Ishikawa (cell line): ENCODE results near the gene DYNLT4.
A peak's percentile ranks its signal among the peaks of the same experiment; 100 is the strongest.

Experiments used
- CEBPB ChIP-seq: IDR thresholded peaks from 2 replicates; pipeline ENCODE4 v1.6.1; 2012
- CREB1 ChIP-seq: IDR thresholded peaks from 2 replicates; pipeline ENCODE4 v1.6.1; 2012; ENCODE audit warnings: low read depth
- EGR1 ChIP-seq: IDR thresholded peaks from 2 replicates; pipeline ENCODE4 v1.6.1; 2012
- EP300 ChIP-seq: IDR thresholded peaks from 2 replicates; pipeline ENCODE4 v1.6.1; 2012; ENCODE audit warnings: borderline replicate concordance
- FOXM1 ChIP-seq: IDR thresholded peaks from 2 replicates; pipeline ENCODE4 v1.6.1; 2012; ENCODE audit warnings: low read depth, borderline replicate concordance
- NFIC ChIP-seq: IDR thresholded peaks from 2 replicates; pipeline ENCODE4 v1.6.1; 2012
- RAD21 ChIP-seq: IDR thresholded peaks from 2 replicates; pipeline ENCODE4 v1.6.1; 2012; ENCODE audit warnings: low read depth
- TAF1 ChIP-seq: IDR thresholded peaks from 2 replicates; pipeline ENCODE4 v1.6.1; 2012; ENCODE audit warnings: low read depth, mild to moderate bottlenecking
- TCF12 ChIP-seq: IDR thresholded peaks from 2 replicates; pipeline ENCODE4 v1.6.1; 2012; ENCODE audit warnings: low read depth
- TEAD4 ChIP-seq: IDR thresholded peaks from 2 replicates; pipeline ENCODE4 v1.6.1; 2012
- YY1 ChIP-seq: IDR thresholded peaks from 2 replicates; pipeline ENCODE4 v1.6.1; 2012; ENCODE audit warnings: low read depth
- ZBTB7A ChIP-seq: IDR thresholded peaks from 2 replicates; pipeline ENCODE4 v1.6.1; 2012; ENCODE audit warnings: low read depth
- TF ChIP-seq, protein P1 (sequence below): IDR thresholded peaks from 2 replicates; pipeline ENCODE4 v1.6.1; 2012; ENCODE audit warnings: low read depth, mild to moderate bottlenecking
- TF ChIP-seq, protein P2 (sequence below): IDR thresholded peaks from 2 replicates; pipeline ENCODE4 v1.6.1; 2012
- TF ChIP-seq, protein P3 (sequence below): IDR thresholded peaks from 2 replicates; pipeline ENCODE4 v1.6.1; 2012

DYNLT4 gene

DNA sequence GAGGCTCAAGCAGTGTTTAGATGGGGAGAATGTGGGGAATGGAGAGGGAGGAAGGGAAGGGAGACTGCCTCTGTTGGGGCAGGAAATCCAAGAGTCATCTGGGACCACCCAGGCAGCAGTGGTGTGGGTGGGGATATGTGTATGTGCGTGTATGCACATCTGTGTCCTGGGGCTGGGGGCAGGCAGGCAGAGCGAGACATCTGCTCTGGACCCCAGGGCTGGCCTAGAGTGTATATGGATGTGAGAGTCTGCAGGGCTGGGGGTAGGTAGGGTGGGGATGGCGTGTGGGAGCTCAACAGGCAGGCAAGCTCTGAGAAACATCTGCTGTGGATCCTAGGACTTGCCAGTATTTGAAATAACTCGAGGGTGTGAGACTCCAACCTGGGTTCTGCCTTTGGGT is 32.4 kb upstream of the DYNLT4 start:
- TF ChIP-seq FOXM1 (no peak), YY1 (no peak), TEAD4 (no peak), CREB1 (no peak)

DNA sequence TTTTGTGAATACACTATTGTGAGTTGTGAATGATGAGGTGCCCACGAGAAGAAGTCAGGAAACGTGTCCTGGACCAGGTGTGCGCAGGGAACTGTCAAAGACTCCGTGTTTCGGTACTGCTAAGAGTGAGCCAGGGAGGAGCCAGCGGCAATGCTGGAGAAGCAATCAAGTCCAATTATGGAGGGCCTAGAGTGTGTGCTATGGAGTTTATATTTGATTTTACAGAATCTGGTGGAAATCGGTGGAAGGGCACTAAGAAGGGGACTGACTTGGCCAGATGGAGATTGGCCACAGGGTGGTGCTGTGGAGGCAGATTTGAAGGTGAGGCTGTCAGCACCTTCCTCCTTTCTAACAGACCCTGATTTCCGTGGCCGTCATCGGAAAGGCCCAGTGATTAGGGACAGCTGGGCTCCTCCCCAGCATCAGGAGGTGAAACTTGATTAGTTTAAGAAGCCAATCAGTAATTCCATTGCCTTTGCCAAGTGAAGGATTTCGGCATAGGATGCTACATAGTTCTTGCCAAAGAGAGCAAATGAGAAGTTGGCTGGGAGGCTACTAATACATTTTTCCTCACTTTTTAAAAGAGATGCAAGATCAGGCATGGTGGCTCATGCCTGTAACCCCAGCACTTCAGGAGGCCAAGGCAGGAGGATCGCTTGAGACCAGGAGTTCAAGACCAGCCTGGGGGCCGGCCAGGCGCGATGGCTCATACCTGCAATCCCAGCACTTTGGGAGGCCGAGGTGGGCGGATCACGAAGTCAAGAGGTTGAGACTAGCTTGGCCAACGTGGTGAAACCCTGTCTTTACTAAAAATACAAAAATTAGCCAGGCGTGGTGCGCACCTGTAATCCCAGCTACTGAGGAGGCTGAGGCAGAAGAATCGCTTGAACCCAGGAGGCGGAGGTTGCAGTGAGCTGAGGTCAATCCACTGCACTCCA is 28.9 kb upstream of the DYNLT4 start:
- TF ChIP-seq RAD21, result peak; percentile 87
- TF ChIP-seq EP300, result no peak
- no peak for TF ChIP-seq FOXM1

DNA sequence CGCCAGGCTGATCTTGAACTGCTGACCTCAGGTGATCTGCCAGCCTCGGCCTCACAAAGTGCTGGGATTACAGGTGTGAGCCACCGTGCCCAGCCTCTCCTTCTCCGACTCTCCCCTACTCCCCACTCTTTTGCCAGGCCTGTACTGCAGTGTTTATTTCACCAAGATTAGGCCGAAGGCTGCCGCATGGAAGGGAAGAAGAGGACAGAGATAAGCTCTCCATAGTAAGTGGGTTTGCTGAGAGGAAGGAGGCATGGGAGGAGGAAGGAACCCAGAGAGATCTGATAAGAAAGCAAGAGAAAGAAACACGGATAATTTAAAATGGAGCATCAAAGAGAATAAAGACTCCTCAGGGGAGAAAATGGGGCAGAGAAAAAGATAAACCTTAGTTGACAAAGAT is 27.2 kb upstream of the DYNLT4 start:
- TF ChIP-seq ZBTB7A (no peak), NFIC (no peak), YY1 (no peak), CEBPB (no peak), TEAD4 (no peak), EP300 (no peak), EGR1 (no peak), CREB1 (no peak), RAD21 (no peak), FOXM1 (no peak)
- TF ChIP-seq, protein P1, sequence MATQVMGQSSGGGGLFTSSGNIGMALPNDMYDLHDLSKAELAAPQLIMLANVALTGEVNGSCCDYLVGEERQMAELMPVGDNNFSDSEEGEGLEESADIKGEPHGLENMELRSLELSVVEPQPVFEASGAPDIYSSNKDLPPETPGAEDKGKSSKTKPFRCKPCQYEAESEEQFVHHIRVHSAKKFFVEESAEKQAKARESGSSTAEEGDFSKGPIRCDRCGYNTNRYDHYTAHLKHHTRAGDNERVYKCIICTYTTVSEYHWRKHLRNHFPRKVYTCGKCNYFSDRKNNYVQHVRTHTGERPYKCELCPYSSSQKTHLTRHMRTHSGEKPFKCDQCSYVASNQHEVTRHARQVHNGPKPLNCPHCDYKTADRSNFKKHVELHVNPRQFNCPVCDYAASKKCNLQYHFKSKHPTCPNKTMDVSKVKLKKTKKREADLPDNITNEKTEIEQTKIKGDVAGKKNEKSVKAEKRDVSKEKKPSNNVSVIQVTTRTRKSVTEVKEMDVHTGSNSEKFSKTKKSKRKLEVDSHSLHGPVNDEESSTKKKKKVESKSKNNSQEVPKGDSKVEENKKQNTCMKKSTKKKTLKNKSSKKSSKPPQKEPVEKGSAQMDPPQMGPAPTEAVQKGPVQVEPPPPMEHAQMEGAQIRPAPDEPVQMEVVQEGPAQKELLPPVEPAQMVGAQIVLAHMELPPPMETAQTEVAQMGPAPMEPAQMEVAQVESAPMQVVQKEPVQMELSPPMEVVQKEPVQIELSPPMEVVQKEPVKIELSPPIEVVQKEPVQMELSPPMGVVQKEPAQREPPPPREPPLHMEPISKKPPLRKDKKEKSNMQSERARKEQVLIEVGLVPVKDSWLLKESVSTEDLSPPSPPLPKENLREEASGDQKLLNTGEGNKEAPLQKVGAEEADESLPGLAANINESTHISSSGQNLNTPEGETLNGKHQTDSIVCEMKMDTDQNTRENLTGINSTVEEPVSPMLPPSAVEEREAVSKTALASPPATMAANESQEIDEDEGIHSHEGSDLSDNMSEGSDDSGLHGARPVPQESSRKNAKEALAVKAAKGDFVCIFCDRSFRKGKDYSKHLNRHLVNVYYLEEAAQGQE, result no peak

DNA sequence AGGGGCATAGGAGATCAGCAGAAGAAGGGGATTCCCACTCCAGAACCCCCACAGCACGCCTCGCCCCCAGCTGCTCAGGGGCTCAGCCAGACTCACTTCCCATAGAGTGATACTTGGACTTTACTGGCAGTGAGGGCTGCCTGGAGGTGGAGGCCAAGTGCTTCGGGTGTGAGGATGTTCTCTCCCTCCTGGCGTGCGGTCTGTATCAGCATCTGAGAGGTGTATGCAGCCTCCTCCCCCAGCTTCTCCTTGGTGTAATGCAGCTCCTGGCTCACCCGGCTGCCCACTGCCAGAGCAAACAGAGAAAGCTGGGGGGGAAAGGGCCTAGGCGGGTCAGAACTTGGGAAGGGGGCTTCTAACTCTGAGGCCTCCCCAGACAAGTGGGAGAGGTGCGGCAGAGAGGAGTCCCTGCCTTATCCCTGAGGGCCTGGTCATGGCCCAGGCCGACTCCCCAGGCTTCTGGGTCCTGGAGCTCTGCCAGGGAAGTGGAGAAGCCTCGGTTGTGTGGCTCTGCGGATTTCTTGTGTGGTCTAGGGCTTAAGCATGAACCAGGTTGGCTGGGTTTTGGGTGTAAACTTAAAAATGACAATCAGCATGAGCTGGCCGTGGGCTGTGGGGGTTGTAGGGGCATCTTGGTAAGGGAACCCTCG is 25.0 kb upstream of the DYNLT4 start:
- TF ChIP-seq, protein P2, sequence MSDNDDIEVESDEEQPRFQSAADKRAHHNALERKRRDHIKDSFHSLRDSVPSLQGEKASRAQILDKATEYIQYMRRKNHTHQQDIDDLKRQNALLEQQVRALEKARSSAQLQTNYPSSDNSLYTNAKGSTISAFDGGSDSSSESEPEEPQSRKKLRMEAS, result no peak
- no peak for TF ChIP-seq NFIC
- TF ChIP-seq RAD21, result no peak
- no peak for TF ChIP-seq EP300
- no peak for TF ChIP-seq EGR1
- TF ChIP-seq TAF1, result no peak
- no peak for TF ChIP-seq TEAD4
- no peak for TF ChIP-seq TCF12
- no peak for TF ChIP-seq ZBTB7A
- TF ChIP-seq CREB1, result no peak
- TF ChIP-seq, protein P3, sequence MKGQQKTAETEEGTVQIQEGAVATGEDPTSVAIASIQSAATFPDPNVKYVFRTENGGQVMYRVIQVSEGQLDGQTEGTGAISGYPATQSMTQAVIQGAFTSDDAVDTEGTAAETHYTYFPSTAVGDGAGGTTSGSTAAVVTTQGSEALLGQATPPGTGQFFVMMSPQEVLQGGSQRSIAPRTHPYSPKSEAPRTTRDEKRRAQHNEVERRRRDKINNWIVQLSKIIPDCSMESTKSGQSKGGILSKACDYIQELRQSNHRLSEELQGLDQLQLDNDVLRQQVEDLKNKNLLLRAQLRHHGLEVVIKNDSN, result no peak
- TF ChIP-seq FOXM1, result no peak

DNA sequence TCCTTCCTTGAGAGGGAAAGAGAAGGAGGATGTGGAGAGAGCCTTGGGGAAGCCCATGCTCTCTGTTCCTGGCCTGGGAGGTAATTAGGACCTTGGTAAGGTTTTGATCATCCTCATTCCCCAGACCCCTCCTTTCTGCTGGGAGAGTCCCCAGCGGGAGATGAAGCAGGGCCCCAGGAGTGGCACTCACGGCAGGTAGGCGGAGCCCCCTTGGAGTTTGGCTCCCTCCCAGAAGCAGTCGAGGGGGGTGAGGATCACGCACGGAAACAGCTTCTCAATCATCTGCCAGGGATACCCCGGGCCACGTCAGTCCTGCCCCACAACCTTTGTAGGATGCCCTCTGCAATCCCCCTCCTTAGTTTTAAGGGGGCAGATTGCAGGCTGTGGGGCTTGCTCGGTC is 24.4 kb upstream of the DYNLT4 start:
- TF ChIP-seq TCF12 (no peak), YY1 (no peak), ZBTB7A (no peak), RAD21 (no peak), CREB1 (no peak), EGR1 (no peak), TAF1 (no peak), EP300 (no peak)
- TF ChIP-seq, protein P2, result no peak

DNA sequence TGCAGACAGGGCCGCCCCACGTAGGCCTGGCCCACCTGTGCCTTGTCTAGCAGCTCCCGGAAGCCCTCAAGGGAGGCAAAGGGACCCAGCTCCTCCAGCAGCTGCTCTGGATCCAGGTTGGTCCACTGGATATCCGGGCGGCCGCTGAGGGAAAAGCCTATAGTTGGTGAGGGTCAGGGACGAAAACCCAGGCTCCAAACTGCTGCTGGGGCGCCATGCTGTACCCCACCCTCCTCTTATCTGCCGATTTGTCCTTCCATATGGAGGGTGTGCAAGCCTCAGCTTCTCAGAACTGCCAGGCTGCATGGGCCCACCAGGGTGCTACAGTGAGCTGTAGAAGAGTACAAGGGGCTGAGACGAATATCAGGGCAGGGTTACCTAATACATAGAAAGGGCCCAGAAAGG is 23.8 kb upstream of the DYNLT4 start:
- TF ChIP-seq EP300, result no peak

DNA sequence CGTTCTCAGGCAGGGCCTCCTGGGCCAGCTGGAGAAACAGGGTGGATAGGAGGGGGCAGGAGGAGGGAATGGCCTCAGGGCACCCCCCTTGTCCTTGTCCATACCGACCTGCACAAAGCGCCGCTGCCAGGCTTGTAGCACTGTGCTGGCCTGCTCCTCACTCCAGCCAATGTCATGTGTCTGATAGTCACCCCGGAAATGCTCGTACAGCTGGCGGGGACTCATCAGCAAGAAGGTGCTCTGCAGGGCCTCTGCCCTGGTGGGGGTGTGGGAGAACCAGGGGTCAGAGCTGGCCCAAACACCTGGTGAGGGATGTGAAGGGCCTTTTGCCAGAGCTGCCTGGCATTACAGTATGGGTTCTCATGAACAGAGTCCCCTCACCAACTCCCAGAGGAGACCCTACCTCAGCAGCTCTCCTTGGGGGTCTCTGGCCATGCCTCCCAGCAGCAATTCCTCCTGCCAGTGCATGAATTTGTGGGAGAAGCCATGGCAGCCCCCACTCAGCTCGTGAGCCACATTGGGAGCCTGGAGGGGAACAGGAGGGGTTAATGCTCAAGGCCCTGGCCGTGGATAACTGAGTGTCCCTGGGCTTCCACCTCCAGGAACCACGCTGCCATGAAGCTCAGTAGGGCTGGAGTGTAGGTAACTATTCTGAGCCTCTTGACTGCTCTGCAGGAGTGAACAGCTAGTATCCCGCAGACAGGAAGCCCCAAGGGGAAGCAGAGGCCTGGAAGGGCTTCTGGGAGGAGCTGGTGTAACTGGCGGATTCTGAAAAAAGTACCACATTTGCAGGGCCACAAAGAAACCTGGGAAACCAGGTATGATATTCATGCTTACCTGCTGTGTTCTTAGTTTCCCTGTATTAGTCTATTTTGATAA is 22.6 kb upstream of the DYNLT4 start:
- TF ChIP-seq CREB1, result no peak
